WTC11 (cell line): ENCODE measurements around the gene ATP2B2. TPM values are rescaled to one million over a fixed set of nuclear protein-coding genes. Genes with fewer than 3 reads are reported as not detected.

Experiments used
- ATAC-seq: fragments of 200-7000 bp; cut with Tn5 transposase; 2 replicates; pipeline ENCODE4 v1.10.0; 2021; ENCODE audit warnings: mild to moderate bottlenecking, moderate library complexity
- CTCF ChIA-PET: fragments of 300-600 bp; sonication (Branson Sonifier 250); formaldehyde crosslinking; loops from one replicate; lab custom pipeline; 2021; ENCODE audit warnings: antibody characterized with exemption; lab: Charles Lee
- POLR2A ChIA-PET: fragments of 350-600 bp; sonication (Branson Sonifier 250); formaldehyde crosslinking; loops from one replicate; lab custom pipeline; 2021; ENCODE audit warnings: antibody characterized with exemption; lab: Charles Lee
- DNase-seq: peaks from one replicate; pipeline ENCODE4 v3.0.0; 2021; ENCODE audit warnings: low spot score
- H3K27ac Mint-ChIP-seq: 2 replicates; pipeline ENCODE4 v1.8.0; 2021; ENCODE audit warnings: mixed read lengths
- H3K27me3 Mint-ChIP-seq: 2 replicates; pipeline ENCODE4 v1.8.0; 2021; ENCODE audit warnings: low read depth, mild to moderate bottlenecking, moderate library complexity, mixed read lengths
- H3K36me3 Mint-ChIP-seq: 2 replicates; pipeline ENCODE4 v1.8.0; 2021; ENCODE audit warnings: mixed read lengths
- H3K4me1 Mint-ChIP-seq: 2 replicates; pipeline ENCODE4 v1.8.0; 2022; ENCODE audit warnings: mixed read lengths
- H3K4me3 Mint-ChIP-seq: 2 replicates; pipeline ENCODE4 v1.8.0; 2021; ENCODE audit warnings: mild to moderate bottlenecking, moderate library complexity, mixed read lengths
- H3K9me3 Mint-ChIP-seq: 2 replicates; pipeline ENCODE4 v1.8.0; 2021; ENCODE audit warnings: mixed read lengths
- CDX4 ChIP-seq: fragments of 250-450 bp; sonication (Bioruptor Pico); IDR thresholded peaks from 2 replicates; pipeline ENCODE4 v1.9.0; 2021; ENCODE audit warnings: moderate library complexity, mild to moderate bottlenecking, inconsistent platforms, borderline replicate concordance
- CREB1 ChIP-seq: sonication (generic); formaldehyde crosslinking; IDR thresholded peaks from 2 replicates; pipeline ENCODE4 v1.8.0; 2023; ENCODE audit warnings: mild to moderate bottlenecking, missing genetic modification reagents
- CTCF ChIP-seq: fragments of 200-600 bp; IDR thresholded peaks from 2 replicates; pipeline ENCODE4 v1.8.0; 2022; ENCODE audit warnings: antibody characterized with exemption
- E2F4 ChIP-seq: sonication (generic); formaldehyde crosslinking; IDR thresholded peaks from 2 replicates; pipeline ENCODE4 v1.8.1; 2022; ENCODE audit warnings: low read depth, mild to moderate bottlenecking, moderate library complexity, missing genetic modification reagents, borderline replicate concordance
- ESRRA ChIP-seq: sonication (generic); formaldehyde crosslinking; IDR thresholded peaks from 2 replicates; pipeline ENCODE4 v1.8.1; 2022; ENCODE audit warnings: mild to moderate bottlenecking, missing genetic modification reagents, borderline replicate concordance
- FOXP1 ChIP-seq: sonication (generic); formaldehyde crosslinking; IDR thresholded peaks from 2 replicates; pipeline ENCODE4 v1.8.0; 2022; ENCODE audit warnings: missing genetic modification reagents, mild to moderate bottlenecking, moderate library complexity, borderline replicate concordance
- KAT7 ChIP-seq: sonication (generic); formaldehyde crosslinking; IDR thresholded peaks from 2 replicates; pipeline ENCODE4 v1.8.1; 2023; ENCODE audit warnings: missing genetic modification reagents, mild to moderate bottlenecking, borderline replicate concordance
- NFATC4 ChIP-seq: fragments of 250-450 bp; sonication (Bioruptor Pico); IDR thresholded peaks from 2 replicates; pipeline ENCODE4 v1.9.0; 2021; ENCODE audit warnings: mild to moderate bottlenecking
- NR2C2 ChIP-seq: sonication (generic); formaldehyde crosslinking; IDR thresholded peaks from 2 replicates; pipeline ENCODE4 v1.8.0; 2022; ENCODE audit warnings: mild to moderate bottlenecking, missing genetic modification reagents
- PRRX2 ChIP-seq: fragments of 250-450 bp; sonication (Bioruptor Pico); IDR thresholded peaks from 2 replicates; pipeline ENCODE4 v1.8.0; 2021; ENCODE audit warnings: mild to moderate bottlenecking
- RORB ChIP-seq: fragments of 250-450 bp; sonication (Bioruptor Pico); IDR thresholded peaks from 2 replicates; pipeline ENCODE4 v1.9.0; 2021; ENCODE audit warnings: mild to moderate bottlenecking
- SMAD4 ChIP-seq: sonication (generic); formaldehyde crosslinking; IDR thresholded peaks from 2 replicates; pipeline ENCODE4 v1.8.0; 2022; ENCODE audit warnings: mild to moderate bottlenecking, missing genetic modification reagents
- TEAD4 ChIP-seq: sonication (generic); formaldehyde crosslinking; IDR thresholded peaks from 2 replicates; pipeline ENCODE4 v1.8.0; 2022; ENCODE audit warnings: mild to moderate bottlenecking, missing genetic modification reagents
- ZBTB21 ChIP-seq: sonication (generic); formaldehyde crosslinking; IDR thresholded peaks from 2 replicates; pipeline ENCODE4 v1.8.1; 2023; ENCODE audit warnings: mild to moderate bottlenecking, missing genetic modification reagents, borderline replicate concordance
- ZNF219 ChIP-seq: sonication (generic); formaldehyde crosslinking; IDR thresholded peaks from 2 replicates; pipeline ENCODE4 v1.8.0; 2023; ENCODE audit warnings: missing genetic modification reagents, mild to moderate bottlenecking, borderline replicate concordance
- ZNF396 ChIP-seq: fragments of 250-450 bp; sonication (Bioruptor Pico); IDR thresholded peaks from 2 replicates; pipeline ENCODE4 v1.8.0; 2021; ENCODE audit warnings: mild to moderate bottlenecking, moderate library complexity, borderline replicate concordance
- total RNA-seq: library from RNA; stranded (reverse); gene quantifications from 3 replicates; pipeline ENCODE4 v1.2.3, GENCODE V29; 2021
- TF ChIP-seq, protein P1 (sequence below): sonication (generic); formaldehyde crosslinking; IDR thresholded peaks from 2 replicates; pipeline ENCODE4 v1.8.0; 2022; ENCODE audit warnings: mild to moderate bottlenecking, missing genetic modification reagents
- TF ChIP-seq, protein P2 (sequence below): sonication (generic); formaldehyde crosslinking; IDR thresholded peaks from 2 replicates; pipeline ENCODE4 v1.8.1; 2023; ENCODE audit warnings: mild to moderate bottlenecking, missing genetic modification reagents, moderate library complexity
- TF ChIP-seq, protein P3 (sequence below): sonication (generic); formaldehyde crosslinking; IDR thresholded peaks from 2 replicates; pipeline ENCODE4 v1.8.0; 2023; ENCODE audit warnings: missing genetic modification reagents
- TF ChIP-seq, protein P4 (sequence below): sonication (generic); formaldehyde crosslinking; IDR thresholded peaks from 2 replicates; pipeline ENCODE4 v1.8.1; 2023; ENCODE audit warnings: mild to moderate bottlenecking, missing genetic modification reagents

The ATP2B2 gene
- total RNA-seq, 1 experiment from 2014 or later, result 0.48 TPM

GRCh38 chr3:10327592-10327991 lies 177.8 kb downstream of the ATP2B2 start:
- DNase-seq (no peak), ATAC-seq (no peak)
- H3K27ac Mint-ChIP-seq, result no peak overlapping the region
- CTCF ChIA-PET, result no interaction called here
- H3K4me1 Mint-ChIP-seq, result no peaks in the 10 kb centered on the region
- H3K9me3 Mint-ChIP-seq, result no peaks in the 10 kb centered on the region
- no peaks in the 10 kb centered on the region for H3K36me3 Mint-ChIP-seq
- TF ChIP-seq ESRRA (CRISPR knock-in tag) (no peak), ZNF219 (CRISPR knock-in tag) (no peak), NFATC4 (CRISPR knock-in tag) (no peak), SMAD4 (CRISPR knock-in tag) (no peak), FOXP1 (CRISPR knock-in tag) (no peak), NR2C2 (CRISPR knock-in tag) (no peak), CDX4 (CRISPR knock-in tag) (no peak)
- TF ChIP-seq, protein P1, sequence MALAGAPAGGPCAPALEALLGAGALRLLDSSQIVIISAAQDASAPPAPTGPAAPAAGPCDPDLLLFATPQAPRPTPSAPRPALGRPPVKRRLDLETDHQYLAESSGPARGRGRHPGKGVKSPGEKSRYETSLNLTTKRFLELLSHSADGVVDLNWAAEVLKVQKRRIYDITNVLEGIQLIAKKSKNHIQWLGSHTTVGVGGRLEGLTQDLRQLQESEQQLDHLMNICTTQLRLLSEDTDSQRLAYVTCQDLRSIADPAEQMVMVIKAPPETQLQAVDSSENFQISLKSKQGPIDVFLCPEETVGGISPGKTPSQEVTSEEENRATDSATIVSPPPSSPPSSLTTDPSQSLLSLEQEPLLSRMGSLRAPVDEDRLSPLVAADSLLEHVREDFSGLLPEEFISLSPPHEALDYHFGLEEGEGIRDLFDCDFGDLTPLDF (CRISPR knock-in tag), result no peak
- TF ChIP-seq, all 79 proteins: peak for 0
- Mint-ChIP-seq H3K4me3 (no peak overlapping the region), H3K27me3 (peaks cover 36% of the 10 kb centered on the region)
- POLR2A ChIA-PET, result no interaction called here

DNA sequence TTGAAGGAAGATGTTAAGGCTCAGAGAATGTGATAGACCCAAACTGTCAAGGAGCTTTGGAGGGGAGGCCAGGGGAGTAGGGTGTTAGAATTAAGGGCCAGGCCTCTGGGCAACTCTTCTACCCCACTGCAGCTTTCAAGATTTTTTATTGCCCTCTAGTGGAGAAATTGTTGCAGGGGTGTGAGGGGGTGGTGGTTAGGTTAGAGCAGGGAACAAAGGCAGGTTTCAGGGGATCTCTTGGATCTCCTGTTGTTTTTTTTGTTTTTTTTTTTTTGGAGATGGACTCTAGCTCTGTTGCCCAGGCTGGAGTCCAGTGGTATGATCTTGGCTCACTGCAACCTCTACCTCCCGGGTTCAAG lies 183.1 kb downstream of the ATP2B2 start:
- DNase-seq, result no peak
- peaks cover 10% of the 10 kb centered on the region for H3K4me1 Mint-ChIP-seq

DNA sequence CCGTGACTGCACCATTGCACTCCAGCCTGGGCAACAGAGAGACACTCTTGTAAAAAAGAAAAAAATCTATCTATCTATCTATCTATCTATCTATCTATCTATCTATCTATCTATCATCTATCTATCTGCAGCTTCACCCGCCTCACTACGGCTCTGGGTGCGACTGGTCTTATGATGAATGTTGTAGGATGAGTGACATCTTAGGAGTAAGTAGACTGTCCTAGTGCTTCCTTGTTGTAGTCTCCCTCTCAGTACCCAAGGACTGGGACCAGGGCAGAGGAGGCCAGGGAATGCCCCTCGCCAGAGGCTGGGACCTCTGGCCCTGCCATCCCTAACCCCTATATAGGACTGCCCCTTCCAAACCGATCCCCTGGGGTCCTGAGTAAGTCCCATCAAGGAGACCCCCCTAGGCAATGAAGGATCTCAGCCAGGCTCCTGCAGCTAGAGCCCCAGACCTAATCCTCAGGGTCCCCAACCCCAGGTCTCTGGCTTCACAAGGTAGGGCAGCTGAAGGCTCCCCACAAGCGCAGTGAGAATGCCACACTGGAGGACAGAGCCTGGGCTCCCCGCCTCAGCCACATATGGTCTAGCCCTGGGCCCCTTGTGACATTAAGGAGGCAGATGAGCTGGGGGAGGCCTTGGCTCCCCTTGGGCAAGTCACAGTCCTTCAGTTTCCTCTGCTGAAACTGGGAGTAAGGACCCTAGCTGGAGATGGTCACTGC lies 183.6 kb downstream of the ATP2B2 start:
- H3K27me3 Mint-ChIP-seq, result peaks cover 10% of the 10 kb centered on the region; the same call in 1 of the 2 replicates
- TF ChIP-seq CREB1 (CRISPR knock-in tag) (no peak), E2F4 (CRISPR knock-in tag) (no peak), ZNF396 (CRISPR knock-in tag) (no peak), RORB (CRISPR knock-in tag) (no peak), KAT7 (CRISPR knock-in tag) (no peak), ZBTB21 (CRISPR knock-in tag) (no peak), PRRX2 (CRISPR knock-in tag) (no peak), SMAD4 (CRISPR knock-in tag) (no peak)
- TF ChIP-seq, protein P2, sequence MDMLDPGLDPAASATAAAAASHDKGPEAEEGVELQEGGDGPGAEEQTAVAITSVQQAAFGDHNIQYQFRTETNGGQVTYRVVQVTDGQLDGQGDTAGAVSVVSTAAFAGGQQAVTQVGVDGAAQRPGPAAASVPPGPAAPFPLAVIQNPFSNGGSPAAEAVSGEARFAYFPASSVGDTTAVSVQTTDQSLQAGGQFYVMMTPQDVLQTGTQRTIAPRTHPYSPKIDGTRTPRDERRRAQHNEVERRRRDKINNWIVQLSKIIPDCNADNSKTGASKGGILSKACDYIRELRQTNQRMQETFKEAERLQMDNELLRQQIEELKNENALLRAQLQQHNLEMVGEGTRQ, result no peak
- TF ChIP-seq, protein P3, sequence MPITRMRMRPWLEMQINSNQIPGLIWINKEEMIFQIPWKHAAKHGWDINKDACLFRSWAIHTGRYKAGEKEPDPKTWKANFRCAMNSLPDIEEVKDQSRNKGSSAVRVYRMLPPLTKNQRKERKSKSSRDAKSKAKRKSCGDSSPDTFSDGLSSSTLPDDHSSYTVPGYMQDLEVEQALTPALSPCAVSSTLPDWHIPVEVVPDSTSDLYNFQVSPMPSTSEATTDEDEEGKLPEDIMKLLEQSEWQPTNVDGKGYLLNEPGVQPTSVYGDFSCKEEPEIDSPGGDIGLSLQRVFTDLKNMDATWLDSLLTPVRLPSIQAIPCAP (CRISPR knock-in tag), result no peak
- TF ChIP-seq, protein P4, sequence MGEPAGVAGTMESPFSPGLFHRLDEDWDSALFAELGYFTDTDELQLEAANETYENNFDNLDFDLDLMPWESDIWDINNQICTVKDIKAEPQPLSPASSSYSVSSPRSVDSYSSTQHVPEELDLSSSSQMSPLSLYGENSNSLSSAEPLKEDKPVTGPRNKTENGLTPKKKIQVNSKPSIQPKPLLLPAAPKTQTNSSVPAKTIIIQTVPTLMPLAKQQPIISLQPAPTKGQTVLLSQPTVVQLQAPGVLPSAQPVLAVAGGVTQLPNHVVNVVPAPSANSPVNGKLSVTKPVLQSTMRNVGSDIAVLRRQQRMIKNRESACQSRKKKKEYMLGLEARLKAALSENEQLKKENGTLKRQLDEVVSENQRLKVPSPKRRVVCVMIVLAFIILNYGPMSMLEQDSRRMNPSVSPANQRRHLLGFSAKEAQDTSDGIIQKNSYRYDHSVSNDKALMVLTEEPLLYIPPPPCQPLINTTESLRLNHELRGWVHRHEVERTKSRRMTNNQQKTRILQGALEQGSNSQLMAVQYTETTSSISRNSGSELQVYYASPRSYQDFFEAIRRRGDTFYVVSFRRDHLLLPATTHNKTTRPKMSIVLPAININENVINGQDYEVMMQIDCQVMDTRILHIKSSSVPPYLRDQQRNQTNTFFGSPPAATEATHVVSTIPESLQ (CRISPR knock-in tag), result no peak

More for the DNA sequence above, 183.1 kb downstream of the ATP2B2 start:
- ATAC-seq, result peak; percentile 58
- Mint-ChIP-seq H3K27ac (no peak overlapping the region), H3K36me3 (peaks cover 19% of the 10 kb centered on the region), H3K9me3 (no peaks in the 10 kb centered on the region), H3K27me3 (peaks cover 16% of the 10 kb centered on the region; the same call in 1 of the 2 replicates), H3K4me3 (no peak overlapping the region)
- no peak for TF ChIP-seq TEAD4 (CRISPR knock-in tag)
- 0 out of 2 replicates have a peak, but pooled peaks have one; percentile 26 for TF ChIP-seq CTCF
- CTCF ChIA-PET, result interaction anchor here (0.6 to 2.1 kb wide), 19 partner anchors 10 to 769 kb away, joined by 3 to 13 read pairs (median 3); partner anchors contain the start of genes CRELD1 and LHFPL4
- POLR2A ChIA-PET, result interaction anchor here (0.7 kb wide), 2 partner anchors 9 to 73 kb away, joined by 3 read pairs; no protein-coding TSS in a partner anchor

More for the DNA sequence above, 183.6 kb downstream of the ATP2B2 start:
- Mint-ChIP-seq H3K36me3 (peaks cover 23% of the 10 kb centered on the region), H3K4me3 (peak overlapping the region; percentile 97), H3K27ac (no peak overlapping the region), H3K4me1 (peaks cover 10% of the 10 kb centered on the region), H3K9me3 (no peaks in the 10 kb centered on the region)
- no peak for DNase-seq
- ChIA-PET POLR2A (interaction anchor here (0.5 to 1.2 kb wide), 5 partner anchors 8 to 925 kb away, joined by 3 read pairs; no protein-coding TSS in a partner anchor), CTCF (interaction anchor here (0.5 to 2.1 kb wide), 23 partner anchors 10 to 443 kb away, joined by 3 to 13 read pairs (median 3); partner anchors contain the start of gene CRELD1)
- no peak for ATAC-seq
